Stimulated activated CD4-positive, alpha-beta T cell treated with anti-CD3 and anti-CD28 coated beads, Interleukin-1b, Interleukin-23, amount 100 ng/mL, for 1 hour (primary cell): Measurements from ENCODE around the gene TTC34.
"Not testable (repeated sequence)": the region's sequence is repeated elsewhere in the genome, so short reads cannot be mapped to it uniquely, and the experiment has no call there.

Experiments
- DNase-seq, 2 donors: peaks; one replicate each; pipeline ENCODE4 v3.0.0-alpha.2; 2020; ENCODE audit warnings: low read depth in 2 of 2

The TTC34 gene

DNA sequence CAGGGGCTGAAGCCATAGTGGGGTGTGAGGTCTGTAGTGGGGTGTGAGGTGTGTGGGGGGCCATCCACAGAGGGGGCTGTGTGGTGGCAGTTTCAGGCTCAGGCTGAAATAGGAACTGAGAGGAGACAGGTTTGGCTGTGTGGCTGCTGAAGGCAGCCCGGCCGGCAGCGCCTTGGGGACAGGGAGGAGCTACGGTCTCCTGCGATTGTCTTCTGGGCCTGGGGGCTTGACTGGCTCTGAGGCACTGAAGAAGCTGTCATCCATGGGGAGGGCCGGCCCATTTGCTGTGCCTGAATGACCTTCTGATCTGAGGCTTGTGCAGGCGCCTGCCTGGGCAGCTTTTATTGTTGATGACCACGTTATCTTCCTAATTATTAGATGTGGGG lies 10.0 kb upstream of the TTC34 start:
- no peak for DNase-seq

DNA sequence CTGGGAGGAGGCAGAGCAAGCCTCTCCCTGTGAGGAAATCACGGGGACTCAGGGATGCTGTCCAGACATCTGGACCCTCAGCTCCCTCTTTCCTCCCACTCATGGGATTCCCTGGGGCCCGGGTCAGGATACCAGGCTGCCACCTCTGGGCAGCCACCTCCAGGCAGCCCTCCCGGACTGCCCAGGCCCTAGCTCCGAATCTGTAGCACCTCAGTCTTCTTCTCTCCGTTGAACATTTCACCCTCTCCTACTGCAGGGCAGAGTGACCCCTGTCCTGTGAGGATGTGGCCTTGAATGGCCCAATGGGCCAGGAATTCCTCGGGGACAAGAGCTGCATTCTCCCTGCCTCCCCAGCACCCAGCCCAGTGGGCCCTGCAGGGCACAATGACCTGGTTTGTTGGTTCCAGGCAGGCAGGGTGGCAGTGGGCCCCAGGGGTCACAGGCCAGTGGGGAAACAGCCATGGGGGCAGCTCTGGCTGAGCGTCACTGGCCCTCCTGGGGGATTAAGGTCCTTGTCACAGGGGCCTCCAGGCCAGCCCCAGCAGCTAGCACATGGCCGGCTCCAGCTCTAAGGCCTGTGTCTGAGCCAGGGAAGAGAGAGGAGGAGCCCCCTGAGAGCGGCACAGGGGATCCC lies 9.5 kb upstream of the TTC34 start:
- DNase-seq = no peak

DNA sequence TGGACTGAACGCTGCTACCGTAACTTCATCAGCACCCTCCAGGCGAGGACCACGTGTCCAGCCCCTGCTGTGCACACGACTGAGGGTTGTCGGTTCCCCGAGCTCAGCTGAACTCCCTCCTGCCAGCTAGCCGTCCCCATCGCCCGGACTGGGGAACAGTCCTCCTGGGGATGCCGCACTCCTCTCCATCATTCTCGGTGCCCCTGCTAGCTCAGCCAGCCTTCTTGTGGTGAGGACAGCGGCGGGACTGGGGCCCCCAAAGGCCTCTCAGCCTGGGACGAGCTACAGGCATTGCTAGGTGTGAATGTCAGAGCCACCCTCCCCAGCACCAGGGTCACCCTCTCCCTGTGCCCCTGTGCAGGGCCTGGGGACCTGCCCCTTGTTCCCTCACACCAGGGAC lies 8.8 kb upstream of the TTC34 start:
- no peak for DNase-seq

DNA sequence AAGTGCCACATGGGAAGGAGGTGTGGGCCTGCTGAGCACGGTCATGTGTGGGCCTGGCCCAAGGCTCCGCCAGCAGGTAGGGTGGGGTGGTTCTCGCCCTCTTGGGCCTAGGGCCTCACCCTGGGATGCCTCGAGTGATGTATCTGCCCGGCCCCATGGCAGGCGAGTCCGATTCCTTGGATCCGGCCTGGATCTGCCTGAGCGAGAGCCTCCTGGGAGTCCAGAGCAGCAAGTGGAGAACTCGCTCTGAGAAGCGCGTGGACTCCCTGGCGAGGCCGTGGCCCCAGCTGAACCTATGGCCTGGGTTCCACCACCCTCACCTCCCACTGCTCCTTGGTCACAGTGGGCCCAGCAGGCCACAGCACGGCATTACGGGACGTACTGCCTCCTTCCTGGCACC lies 8.2 kb upstream of the TTC34 start:
- no peak for DNase-seq

DNA sequence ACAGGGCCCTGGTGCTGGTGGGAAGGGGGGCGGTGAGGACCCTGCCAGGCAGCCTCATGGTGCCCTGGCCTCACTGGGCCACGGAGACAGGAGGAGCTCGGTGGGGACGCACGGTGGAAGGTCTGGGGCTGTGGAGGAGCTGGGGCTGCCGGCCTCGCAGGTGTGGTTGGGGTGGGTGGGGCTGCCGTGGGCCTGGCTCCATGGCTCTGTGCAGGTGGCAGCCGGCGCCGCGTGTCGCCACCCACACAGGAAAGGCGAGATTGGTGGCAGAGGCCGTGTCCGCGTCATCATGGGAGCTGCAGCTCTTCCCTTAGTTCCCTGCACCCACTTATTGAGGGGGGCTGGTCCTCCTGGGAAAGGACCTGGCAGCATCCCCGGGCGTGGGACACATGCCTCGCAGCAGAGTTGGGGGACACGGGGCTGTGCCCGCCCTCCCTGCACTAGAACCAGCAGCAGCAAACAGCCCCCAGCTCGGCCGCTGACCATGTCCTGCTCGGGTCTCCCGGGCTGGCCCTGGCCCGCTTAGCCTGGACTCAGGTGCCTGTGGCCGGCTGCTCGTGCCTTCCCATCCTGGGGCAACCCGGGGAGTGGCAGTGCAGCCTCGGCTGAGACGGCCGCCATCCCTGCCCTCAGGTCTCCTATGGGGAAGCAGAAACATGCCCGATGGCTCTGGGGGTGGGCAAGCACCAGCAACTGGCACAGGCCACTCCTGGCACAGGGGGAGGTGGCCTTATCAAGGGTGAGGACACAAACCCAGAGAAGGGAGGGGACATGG lies 7.5 kb upstream of the TTC34 start:
- no peak for DNase-seq

- no peak for DNase-seq
Observed at GRCh38 chr1:2808386-2808705, 6.9 kb upstream of the TTC34 start.

DNA sequence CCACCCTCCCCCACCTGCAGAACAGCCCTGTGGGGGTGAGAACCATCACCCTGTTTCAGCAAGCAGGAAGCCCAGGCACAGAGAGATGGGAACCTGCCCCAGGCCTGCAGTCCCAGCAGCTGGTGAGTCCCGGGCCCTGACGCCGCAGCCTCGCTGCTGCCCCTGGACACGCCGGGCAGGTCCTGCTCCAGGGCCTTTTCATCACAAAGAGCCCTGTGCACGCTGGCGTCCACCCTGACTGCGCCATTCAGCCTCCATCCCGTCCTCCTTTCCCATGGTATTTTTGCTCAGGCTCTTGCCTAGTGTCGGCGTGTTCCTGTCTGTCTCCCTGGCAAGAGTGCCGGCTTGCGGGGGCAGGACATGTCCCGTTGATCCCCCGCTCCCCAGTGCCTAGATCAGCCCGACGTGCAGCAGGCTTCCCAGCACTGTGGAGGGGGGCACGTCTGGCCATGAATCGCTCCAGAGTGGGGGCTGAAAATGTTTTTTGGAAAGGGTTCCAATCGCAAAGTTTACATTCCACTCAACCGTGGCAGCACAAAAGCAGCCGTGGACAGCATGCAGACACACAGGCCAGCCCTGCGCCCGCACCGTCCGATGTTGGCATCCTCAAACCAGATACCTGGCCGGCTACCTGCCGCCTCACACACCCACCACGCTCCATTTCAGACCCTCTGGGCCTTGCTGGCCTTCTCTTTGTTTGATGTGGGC lies 6.3 kb upstream of the TTC34 start:
- DNase-seq = no peak

- no peak for DNase-seq
Observed at GRCh38 chr1:2807036-2807435, 5.5 kb upstream of the TTC34 start.

GRCh38 chr1:2806591-2806990 lies 5.1 kb upstream of the TTC34 start:
- no peak for DNase-seq

DNA sequence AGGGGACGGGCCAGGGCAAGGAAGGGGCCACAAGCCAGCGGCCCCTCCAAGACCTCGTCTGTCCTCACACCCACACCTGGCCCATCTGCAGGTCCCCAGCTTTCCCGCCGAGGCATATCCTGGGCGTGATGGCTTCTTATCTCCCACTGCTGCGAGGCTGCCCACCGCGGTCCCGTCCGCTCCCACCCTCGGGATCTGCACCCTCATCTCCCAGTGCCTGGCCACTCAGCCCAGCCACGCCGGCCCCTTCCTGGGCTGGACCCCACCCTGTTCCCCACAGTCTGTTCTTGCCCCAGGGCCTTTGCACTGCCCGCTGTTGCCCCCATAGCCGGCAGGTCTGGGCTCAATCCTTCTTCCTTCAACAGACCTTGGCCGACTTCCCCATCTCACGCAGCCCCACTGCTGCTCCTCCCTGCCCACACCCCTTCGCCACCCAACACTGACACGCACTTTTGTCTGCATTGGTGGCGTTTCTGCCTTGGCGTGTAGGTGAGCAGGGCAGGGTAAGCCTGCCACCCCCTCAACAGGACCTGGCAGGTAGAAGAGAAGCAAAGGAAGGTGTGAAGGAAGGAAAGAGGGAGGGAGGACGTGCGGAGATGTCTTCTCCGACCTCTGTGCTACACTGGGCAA lies 4.4 kb upstream of the TTC34 start:
- no peak for DNase-seq

DNA sequence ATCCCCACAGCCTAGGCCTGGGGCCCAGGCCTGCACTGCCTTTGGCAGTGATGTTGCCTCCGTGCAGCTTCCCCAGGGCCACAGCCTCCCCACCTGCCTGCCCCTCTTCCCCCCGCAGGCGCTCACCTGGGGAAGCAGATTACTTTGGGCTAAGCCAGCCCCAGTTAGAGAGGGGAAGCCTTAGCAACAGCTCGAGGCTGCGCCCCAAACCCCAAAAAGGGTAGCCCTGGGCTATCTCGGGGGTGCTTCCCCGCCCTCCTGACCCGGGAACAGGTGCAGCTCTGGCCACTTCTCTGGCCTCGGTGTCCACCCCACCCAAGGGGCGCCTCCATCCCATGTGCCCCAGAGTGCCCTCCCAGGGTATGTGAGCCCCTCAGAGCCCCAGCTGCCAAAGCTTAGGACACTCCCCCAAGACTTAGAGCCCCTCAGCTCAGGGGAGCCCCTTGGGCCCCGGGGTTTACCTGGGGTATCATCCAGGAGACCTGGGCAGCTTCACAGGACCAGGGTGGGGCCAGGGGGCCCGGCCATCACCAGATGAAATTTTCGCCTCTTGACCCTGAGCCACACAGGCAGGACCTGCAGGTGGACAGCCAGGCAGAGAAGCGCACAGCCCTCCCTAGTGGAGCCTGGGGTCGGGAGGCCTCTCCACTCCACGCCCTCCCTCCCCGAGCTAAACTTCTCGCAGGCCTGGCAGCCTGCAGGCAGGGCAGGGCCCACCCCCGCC lies 3.3 kb upstream of the TTC34 start:
- no peak for DNase-seq

DNA sequence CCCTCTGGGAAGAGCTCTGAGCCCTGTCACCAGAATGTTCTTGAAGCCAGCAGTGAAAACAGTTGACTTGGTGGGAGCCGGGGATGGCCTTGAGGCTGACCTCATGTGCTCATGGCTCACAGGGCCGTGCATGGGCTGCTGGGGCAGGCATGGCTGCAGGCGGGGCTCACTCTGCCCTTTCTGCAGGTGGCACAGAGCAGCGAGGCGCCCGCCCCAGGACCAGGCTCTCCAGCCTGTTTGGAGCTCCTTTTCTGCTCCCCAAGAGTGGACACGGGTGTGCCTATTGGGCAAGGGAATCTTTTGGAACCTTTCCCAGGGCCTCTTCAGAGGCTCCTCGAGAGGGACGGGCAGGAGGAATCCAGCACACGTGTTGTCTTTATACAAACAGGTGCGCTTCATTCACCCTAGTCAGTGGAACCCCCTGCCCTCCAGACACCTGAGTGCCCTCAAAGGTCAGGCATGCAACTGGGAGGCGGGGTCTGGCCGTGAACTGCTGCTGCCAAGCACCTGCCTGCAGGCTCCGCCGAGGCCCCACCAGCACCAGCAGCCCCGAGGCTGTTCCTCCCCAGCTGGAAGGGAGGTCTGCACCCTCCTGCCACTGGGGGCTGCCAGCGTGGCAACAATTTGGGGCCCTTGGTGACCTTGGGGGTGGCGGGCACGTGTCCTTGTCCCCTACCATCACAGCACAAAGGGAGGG lies 2.6 kb upstream of the TTC34 start:
- DNase-seq = no peak

DNA sequence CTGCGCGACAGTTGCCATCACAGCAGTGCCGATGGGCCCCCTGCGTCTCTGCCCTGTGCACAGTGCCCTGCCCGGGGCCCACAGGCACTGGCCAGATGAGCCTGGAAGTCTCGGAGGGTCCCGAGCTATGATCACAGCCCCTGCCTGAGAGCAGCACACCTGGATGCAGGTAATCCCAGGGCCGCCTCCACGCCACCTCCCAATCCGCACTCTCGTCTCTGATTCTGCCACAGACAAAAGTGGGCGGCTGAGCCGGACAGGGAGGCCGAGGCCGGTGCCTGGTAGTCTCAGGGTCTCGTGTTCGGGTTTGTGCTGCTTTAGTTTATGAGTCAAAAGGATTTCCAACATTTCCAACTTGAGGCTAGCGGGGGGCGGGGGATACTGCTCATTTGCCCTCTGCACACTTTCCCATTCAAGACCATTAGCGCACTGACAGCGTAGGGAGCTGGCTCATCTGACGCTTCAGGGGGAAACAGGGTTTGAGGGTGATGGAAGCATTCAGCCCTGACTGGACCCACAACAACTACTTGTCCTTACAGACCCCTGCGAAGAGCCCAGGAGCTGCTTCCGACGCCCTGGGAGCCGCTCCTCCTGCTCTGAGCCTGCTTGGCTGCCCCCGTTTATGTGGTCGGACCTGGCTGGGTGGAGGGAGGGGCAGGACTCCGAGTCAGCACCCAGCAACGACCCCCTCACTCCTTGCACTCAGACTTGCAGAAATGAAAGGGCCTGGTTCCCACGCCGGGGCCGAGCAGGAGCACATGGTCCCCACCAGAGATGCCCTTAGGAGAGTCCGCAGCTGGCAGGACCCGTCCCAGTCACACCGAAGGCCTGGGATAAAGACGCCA lies 1.8 kb upstream of the TTC34 start:
- DNase-seq = no peak

- DNase-seq = no peak
Observed at GRCh38 chr1:2802421-2802961, 998 bp upstream of the TTC34 start.

DNA sequence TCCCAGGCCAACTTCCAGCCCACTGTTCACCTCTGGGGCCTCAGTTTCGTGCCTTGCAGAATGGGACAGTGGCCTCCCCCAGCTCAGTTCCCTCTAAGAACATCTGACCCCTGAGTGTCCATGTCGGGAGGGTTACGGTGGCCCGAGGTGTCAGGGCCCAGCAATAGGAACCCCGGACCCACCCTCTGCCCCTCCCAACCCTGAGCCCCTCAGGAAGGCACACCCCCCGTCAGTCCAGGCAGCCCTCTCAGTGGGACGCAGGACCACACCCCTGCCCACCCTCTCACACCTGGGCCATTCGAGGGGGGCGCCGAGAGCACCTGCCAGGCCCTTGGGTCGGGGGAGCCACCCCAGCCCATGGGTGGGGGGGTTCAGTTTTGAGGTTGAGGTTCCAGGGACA lies 447 bp downstream of the TTC34 start:
- no peak for DNase-seq

DNA sequence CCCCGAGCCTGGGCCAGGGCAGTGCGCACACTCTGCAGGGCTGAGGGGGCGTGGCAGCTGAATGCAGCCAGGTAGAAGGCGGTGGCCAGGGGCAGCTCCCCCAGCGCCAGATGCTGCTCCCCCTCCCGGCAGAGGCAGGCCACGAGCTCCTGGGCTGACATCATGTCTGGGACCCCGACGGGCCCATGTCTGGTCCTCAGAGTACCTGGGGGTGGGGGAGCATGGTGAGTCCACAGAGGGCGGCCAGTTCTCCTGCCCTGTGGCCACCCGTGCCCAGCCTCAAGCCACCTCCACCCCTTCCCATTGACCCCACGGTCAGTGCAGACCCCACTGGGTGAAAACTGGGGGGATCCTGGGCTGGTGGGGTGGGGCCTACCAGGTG lies 838 bp downstream of the TTC34 start:
- DNase-seq = no peak

DNA sequence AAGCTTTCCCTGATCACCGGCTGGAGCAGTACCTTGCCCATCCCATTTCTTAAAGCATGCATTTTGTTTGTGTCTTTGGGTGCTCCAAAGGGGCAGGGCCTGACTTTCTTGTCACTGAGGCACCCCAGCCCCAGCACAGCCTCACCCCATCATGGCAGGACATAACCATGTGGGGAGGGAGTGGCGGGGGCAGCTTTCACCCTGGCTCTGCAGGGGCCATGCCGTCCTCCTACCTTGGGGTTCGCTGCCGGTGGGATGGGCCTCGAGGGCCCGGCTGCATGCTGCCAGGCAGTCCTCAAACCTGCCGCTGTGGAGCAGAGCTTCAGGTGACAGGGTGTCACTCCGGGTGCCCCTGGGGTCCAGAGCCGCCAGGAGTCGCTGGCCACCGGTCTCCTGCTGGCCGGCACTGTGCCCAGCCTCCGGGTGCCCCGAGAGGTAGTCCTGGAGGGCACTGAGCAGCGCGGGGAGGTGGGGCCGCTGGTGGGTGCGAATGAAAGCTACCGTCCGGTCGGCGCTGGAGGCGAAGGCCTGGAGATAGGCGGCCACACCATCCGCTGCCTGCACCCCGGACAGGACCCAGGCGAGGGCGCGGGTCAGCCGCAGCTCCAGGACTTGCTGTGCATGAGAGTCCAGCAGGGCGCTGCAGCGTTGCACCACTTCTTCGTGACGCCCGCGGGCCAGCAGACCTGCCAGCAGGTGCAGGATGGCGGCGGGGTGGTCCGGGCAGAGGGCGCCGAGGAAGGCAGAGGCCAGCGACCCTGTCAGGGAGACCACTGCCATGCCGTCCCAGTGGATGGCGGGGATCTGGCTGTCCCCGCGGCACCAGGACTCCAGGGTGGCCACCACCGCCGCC lies 1.5 kb downstream of the TTC34 start:
- no peak for DNase-seq

DNA sequence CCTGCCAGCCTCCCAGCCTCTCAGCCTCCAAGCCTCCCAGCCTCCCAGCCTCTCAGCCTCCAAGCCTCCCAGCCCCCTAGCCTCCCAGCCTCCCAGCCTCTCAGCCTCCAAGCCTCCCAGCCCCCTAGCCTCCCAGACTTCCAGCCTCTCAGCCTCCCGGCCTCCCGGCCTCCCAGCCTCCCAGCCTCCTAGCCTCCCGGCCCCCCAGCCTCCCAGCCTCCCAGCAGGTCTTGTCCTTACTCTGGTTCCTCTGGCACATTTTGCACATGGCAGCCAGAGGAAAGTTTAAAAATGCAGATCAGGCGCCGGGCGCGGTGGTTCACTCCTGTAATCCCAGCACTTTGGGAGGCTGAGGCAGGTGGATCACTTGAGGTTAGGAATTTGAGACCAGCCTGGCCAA lies 2.5 kb downstream of the TTC34 start:
- not testable (repeated sequence) for DNase-seq

DNA sequence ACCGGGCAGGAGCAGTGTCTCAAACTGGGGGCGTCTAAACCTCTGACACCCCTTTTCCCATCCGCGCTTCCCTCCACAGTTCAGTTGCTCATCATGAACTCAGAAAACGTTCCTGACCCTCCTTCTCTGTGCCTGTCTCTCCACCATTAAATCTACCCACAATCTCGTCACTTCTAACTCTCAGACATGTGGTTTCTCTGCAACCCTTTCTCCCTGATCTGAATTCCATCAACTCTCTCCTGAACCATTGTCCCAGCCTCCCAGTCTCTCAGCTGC lies 3.8 kb downstream of the TTC34 start:
- no peak for DNase-seq
